Measurements from ENCODE around the gene IFNE. TPM values are rescaled to one million over a fixed set of nuclear protein-coding genes. Genes with fewer than 3 reads are reported as not detected.

Gene IFNE
- total RNA-seq, 1 donor from 2014 or later = 0.23 TPM

Other genes with a start within 250 kb of the IFNE start
- not detected for gene IFNA14, start 242.3 kb downstream of the IFNE start, total RNA-seq
- not detected for gene IFNA5, start 177.0 kb downstream of the IFNE start, total RNA-seq
- 25.0 TPM for gene KLHL9, start 146.9 kb downstream of the IFNE start, total RNA-seq
- not detected for gene IFNA6, start 131.4 kb downstream of the IFNE start, total RNA-seq
- gene IFNA13, start 114.3 kb downstream of the IFNE start, total RNA-seq = not detected
- gene IFNA2, start 96.9 kb downstream of the IFNE start, total RNA-seq = not detected
- gene IFNA8, start 73.2 kb downstream of the IFNE start, total RNA-seq = not detected
- gene IFNA1, start 41.9 kb downstream of the IFNE start, total RNA-seq = not detected

All from mucosa of gallbladder (tissue), 1 donor.